Psoas muscle (tissue), 8 donors: Measurements from ENCODE around the gene LYZL4. TPM values are rescaled to one million over a fixed set of nuclear protein-coding genes. Genes with fewer than 3 reads are reported as not detected.

Experiments
- ATAC-seq, 4 donors: fragments of 200-7000 bp; cut with Tn5 transposase; one replicate each; pipeline ENCODE4 v1.9.1; 2020; ENCODE audit warnings: moderate library complexity in 3 of 4, mild to moderate bottlenecking in 2 of 4
- DNase-seq, 2 donors: peaks; one replicate each; pipeline ENCODE4 v3.0.0-alpha.2; 2020
- H3K27ac ChIP-seq: fragments of 200-600 bp; one replicate; pipeline ENCODE4 v1.8.0; 2022
- H3K27me3 ChIP-seq, 3 donors: fragments of 200-600 bp in 1 of 3; one replicate each; pipeline versions ENCODE4 v1.6.1 to v1.8.0; 2013 to 2022; ENCODE audit warnings: low read length in 2 of 3, mild to moderate bottlenecking in 2 of 3, moderate library complexity in 1 of 3; ENCODE audit not compliant: insufficient read depth in 3 of 3
- H3K36me3 ChIP-seq, 2 donors: fragments of 200-600 bp in 1 of 2; one replicate each; pipeline versions ENCODE4 v1.6.1 to v1.8.0; 2013 to 2022; ENCODE audit warnings: low read depth in 1 of 2, mild to moderate bottlenecking in 1 of 2, moderate library complexity in 1 of 2; ENCODE audit not compliant: insufficient read depth in 1 of 2
- H3K4me1 ChIP-seq: fragments of 200-600 bp; one replicate; pipeline ENCODE4 v1.8.0; 2022
- H3K4me3 ChIP-seq: fragments of 200-600 bp; one replicate; pipeline ENCODE4 v1.8.0; 2022; ENCODE audit warnings: mild to moderate bottlenecking
- H3K9me3 ChIP-seq: fragments of 200-600 bp; one replicate; pipeline ENCODE4 v1.8.0; 2022
- WGBS, 3 donors: extraction: QIAGEN DNeasy Blood & Tissue Kit; methylation state at CpG; one replicate each; pipeline versions ENCODE4 v1.1.6 to v1.1.7; 2013; 5-methylcytosine and 5-hydroxymethylcytosine counted together
- intact Hi-C, 2 donors: fragments of 100-400 bp; cut with DNase I; formaldehyde crosslinking; loops; one replicate each; pipeline versions ENCODE4 v1.11.0 to v1.14.2; 2022
- polyA plus RNA-seq, 3 donors: library from polyadenylated mRNA; stranded (reverse); fragments of 200-250 nt; gene quantifications; one replicate each; pipeline ENCODE4 v1.2.3, GENCODE V29; 2013
- total RNA-seq, 4 donors: library from RNA; stranded (reverse); fragmentation: NEBNext Ultra II Directional in 2 of 4; extraction: Animal tissue kit (Norgen Biotek cat#: 25700) in 2 of 4; gene quantifications; one replicate each; pipeline versions ENCODE4 v1.2.1 to v1.2.4, GENCODE V29; 2021 to 2023
- TF ChIP-seq, protein P1 (sequence below): fragments of 200-600 bp; IDR thresholded peaks from one replicate; pipeline ENCODE4 v1.8.0; 2022; ENCODE audit warnings: antibody characterized with exemption
- donor health status: healthy with polysubstance abuse.
- donor health status: DM: no; HTN: no; CAD: no; lungs with moderate emphysema.
- donor health status: Bipolar disorder and iron deficiency.
- donor health status: healthy.
- donor health status: DM: yes; HTN: yes; CAD: no.
- donor health status: DM: no; HTN: no; CAD: no.
- donor health status: DM: no; HTN: no; CAD: no.
- donor health status: DM: yes; HTN: yes; CAD: no.

The LYZL4 gene
- total and polyA plus RNA-seq, 7 donors: not detected

DNA sequence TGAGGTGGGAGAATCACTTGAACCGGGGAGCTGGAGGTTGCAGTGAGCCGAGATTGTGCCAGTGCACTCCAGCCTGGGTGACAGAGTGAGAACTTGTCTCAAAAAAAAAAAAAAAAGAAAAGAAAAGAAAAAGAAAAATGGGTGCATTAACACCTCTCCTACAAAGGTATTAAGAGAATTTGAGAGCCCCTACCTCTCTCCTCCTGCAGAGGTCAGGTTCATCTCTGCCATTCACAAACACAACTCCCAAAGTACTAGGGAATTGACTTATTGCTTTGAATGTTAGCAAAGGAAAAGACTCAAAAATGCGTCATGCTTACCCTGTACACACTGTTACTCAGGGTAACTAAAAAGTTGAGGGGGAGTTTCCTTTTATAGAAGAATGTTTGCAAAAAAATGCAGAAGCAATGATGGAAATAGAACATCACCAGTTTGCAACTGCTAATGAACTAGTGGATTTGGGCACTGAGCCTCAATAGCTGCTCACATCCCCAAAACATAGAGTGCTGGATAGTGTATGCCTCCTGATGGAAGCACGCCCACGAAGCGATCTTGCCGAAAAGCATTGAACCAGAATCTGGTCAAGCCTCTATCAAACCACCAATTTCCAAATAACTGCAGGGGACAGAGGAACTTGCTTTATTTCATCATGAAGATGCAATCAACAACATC lies 15.5 kb upstream of the LYZL4 start:
- Histone ChIP-seq H3K36me3 (no peaks in the 10 kb centered on the region), H3K9me3 (no peaks in the 10 kb centered on the region), H3K27ac (no peak overlapping the region), H3K27me3 (no peaks in the 10 kb centered on the region), H3K4me1 (no peaks in the 10 kb centered on the region), H3K4me3 (no peak overlapping the region)
- WGBS, 3 donors: 86 to 91% (median 91%) methylated on average over 7 of the region's 7 CpGs
- DNase-seq (no peak), ATAC-seq (no peak)
- intact Hi-C loops: no loop called here
- TF ChIP-seq, protein P1, sequence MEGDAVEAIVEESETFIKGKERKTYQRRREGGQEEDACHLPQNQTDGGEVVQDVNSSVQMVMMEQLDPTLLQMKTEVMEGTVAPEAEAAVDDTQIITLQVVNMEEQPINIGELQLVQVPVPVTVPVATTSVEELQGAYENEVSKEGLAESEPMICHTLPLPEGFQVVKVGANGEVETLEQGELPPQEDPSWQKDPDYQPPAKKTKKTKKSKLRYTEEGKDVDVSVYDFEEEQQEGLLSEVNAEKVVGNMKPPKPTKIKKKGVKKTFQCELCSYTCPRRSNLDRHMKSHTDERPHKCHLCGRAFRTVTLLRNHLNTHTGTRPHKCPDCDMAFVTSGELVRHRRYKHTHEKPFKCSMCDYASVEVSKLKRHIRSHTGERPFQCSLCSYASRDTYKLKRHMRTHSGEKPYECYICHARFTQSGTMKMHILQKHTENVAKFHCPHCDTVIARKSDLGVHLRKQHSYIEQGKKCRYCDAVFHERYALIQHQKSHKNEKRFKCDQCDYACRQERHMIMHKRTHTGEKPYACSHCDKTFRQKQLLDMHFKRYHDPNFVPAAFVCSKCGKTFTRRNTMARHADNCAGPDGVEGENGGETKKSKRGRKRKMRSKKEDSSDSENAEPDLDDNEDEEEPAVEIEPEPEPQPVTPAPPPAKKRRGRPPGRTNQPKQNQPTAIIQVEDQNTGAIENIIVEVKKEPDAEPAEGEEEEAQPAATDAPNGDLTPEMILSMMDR: no peak

DNA sequence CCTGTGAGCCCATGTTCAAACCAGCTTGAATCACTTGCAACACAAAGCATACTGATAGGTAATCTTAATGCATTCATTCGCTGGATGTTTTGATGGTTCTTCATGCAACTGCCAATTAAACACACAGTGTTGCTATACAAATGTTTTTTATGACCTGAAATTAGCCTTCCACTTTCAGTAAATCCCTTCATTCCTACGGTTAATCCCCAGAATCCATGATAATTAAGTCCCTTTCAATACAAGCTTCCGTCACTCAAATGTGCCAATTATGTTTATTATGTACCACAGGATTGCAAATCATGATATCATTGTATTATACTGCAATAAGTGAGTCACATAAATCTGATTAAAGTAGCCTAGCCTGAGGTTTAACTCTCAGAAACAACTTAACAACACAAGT lies 14.5 kb upstream of the LYZL4 start:
- H3K27ac ChIP-seq: no peak overlapping the region
- H3K9me3 ChIP-seq: no peaks in the 10 kb centered on the region
- no peak overlapping the region for H3K4me3 ChIP-seq
- H3K36me3 ChIP-seq: no peaks in the 10 kb centered on the region
- intact Hi-C loops: no loop called here
- H3K4me1 ChIP-seq: no peaks in the 10 kb centered on the region
- no peaks in the 10 kb centered on the region for H3K27me3 ChIP-seq
- no peak for DNase-seq
- no peak for ATAC-seq
- WGBS, 3 donors: 73 to 76% (median 74%) methylated on average over 3 of the region's 3 CpGs
- TF ChIP-seq, protein P1: no peak

DNA sequence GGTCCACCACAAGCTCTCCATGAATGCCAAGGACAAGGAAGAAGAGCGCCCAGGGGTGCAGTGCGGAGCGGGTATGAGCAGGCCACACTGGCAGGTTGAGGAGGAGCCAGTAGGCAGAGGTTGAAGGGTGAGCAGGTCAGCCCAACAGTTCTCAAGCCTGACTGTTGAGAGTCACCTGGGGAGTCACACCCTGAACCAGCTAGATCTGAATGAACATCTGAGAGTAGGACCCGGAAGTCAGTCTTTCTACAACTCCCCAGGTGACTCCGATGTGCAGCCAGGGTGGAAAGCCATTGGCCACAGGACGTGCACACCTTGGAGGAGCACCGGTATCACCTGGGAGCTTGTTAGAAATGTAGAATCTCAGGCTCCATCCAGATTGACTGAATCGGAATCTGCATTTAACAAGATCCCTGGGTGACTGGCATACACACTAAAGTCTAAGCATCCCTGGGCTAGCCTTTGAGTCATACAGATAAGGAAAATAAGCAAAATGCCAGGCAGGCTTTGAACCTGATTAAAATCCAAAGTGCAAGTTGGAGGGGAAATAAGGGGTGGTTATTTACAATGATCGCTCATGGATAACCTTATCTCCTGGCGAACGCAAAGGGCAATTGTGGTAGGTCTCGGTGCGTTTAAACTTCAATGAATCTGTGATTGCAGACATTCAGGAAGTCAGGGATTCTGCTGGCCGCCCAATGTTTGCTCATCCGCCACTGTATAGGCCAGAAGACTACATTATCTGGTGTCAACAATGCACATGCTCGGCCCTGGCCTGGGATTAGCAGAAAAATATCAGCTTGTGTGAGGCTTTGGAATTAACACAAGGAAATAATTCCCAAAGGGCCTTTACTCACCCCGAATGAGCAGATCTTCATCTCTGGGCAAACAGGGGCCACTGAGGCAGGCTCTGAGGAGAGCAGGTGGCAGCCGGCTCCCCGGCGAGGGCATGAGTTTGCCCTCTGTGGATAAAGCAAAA lies 11.7 kb upstream of the LYZL4 start:
- DNase-seq: no peak
- WGBS, 3 donors: 89 to 90% (median 89%) methylated on average over 20 of the region's 20 CpGs

DNA sequence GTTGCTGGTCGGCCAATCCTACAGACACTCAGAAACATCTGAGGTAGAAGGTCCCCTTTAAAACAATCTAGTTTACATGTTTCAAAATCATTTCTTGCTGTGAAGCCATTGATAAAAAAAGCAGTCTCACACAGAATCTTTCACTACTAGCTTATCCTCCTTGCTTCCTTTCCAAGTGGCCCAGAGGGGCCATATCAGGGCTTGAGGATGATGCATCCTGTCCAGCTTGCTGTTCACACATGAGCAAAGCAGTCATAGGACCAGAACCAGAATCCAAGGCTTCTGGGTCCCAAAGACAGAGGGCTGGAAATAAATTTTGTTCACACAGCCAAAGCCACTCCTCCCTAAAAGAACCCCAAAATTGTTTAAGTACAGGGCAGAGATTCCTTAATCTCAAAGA lies 9.2 kb upstream of the LYZL4 start:
- no peak overlapping the region for H3K27ac ChIP-seq
- DNase-seq: no peak
- H3K27me3 ChIP-seq: no peaks in the 10 kb centered on the region
- H3K4me1 ChIP-seq: no peaks in the 10 kb centered on the region
- TF ChIP-seq, protein P1: no peak
- intact Hi-C loops: no loop called here
- ATAC-seq: no peak
- no peaks in the 10 kb centered on the region for H3K9me3 ChIP-seq
- WGBS, 3 donors: 87 to 97% (median 92%) methylated on average over 1 of the region's 1 CpG
- no peak overlapping the region for H3K4me3 ChIP-seq
- no peaks in the 10 kb centered on the region for H3K36me3 ChIP-seq

More for the DNA sequence above, 11.7 kb upstream of the LYZL4 start:
- no peak overlapping the region for H3K4me3 ChIP-seq
- no peaks in the 10 kb centered on the region for H3K4me1 ChIP-seq
- H3K9me3 ChIP-seq: no peaks in the 10 kb centered on the region
- intact Hi-C loops: no loop called here
- H3K27ac ChIP-seq: no peak overlapping the region
- ATAC-seq: no peak
- H3K27me3 ChIP-seq: no peaks in the 10 kb centered on the region
- no peaks in the 10 kb centered on the region for H3K36me3 ChIP-seq
- TF ChIP-seq, protein P1: no peak
